IMR-90 (cell line): ENCODE results near the gene ARHGEF38. TPM values are rescaled to one million over a fixed set of nuclear protein-coding genes. Genes with fewer than 3 reads are reported as not detected.

Source experiments
- ATAC-seq: fragments of 200-7000 bp; cut with Tn5 transposase; 2 replicates; pipeline ENCODE4 v1.9.1; 2020; ENCODE audit warnings: low read depth, mild to moderate bottlenecking, moderate library complexity
- BruUV-seq: library from RNA; stranded (reverse); fragments of 400-500 nt; replicated peaks from 2 replicates; lab custom pipeline; 2021; lab: Mats Ljungman, UMichigan
- CTCF ChIA-PET: fragments of 300-600 bp; formaldehyde crosslinking; extraction: SDS; loops from one replicate; lab custom pipeline; 2021; ENCODE audit warnings: antibody characterized with exemption; lab: Yijun Ruan, JAX
- POLR2A ChIA-PET: fragments of 300-600 bp; sonication (Branson Sonifier 250); formaldehyde crosslinking; loops from one replicate; lab custom pipeline; 2022; ENCODE audit warnings: antibody characterized with exemption; ENCODE audit not compliant: unreplicated experiment; lab: Charles Lee
- DNase-seq: peaks from one replicate; pipeline ENCODE4 v3.0.0; 2013
- H2AFZ ChIP-seq: replicated peaks from 2 replicates; pipeline ENCODE3; 2013; ENCODE audit warnings: low read length, mild to moderate bottlenecking; ENCODE audit not compliant: poor library complexity
- H2AK5ac ChIP-seq: 2 replicates; pipeline ENCODE4 v1.6.1; 2013; ENCODE audit warnings: low read depth, low read length, inconsistent platforms
- H2AK9ac ChIP-seq: replicated peaks from 2 replicates; pipeline ENCODE3; 2013; ENCODE audit warnings: mild to moderate bottlenecking, low read depth, low read length, moderate library complexity; ENCODE audit not compliant: poor library complexity
- H2BK120ac ChIP-seq: 2 replicates; pipeline ENCODE4 v1.6.1; 2013; ENCODE audit warnings: low read depth, low read length, inconsistent platforms
- H2BK15ac ChIP-seq: 3 replicates; pipeline ENCODE4 v1.6.1; 2013; ENCODE audit warnings: low read depth, low read length, inconsistent platforms
- H2BK20ac ChIP-seq: 2 replicates; pipeline ENCODE4 v1.6.1; 2013; ENCODE audit warnings: low read depth, mild to moderate bottlenecking, inconsistent platforms, low read length, moderate library complexity
- H2BK5ac ChIP-seq: 2 replicates; pipeline ENCODE4 v1.6.1; 2013; ENCODE audit warnings: mild to moderate bottlenecking, low read depth, low read length, inconsistent platforms; ENCODE audit not compliant: poor library complexity, severe bottlenecking
- H3K14ac ChIP-seq: replicated peaks from 2 replicates; pipeline ENCODE4 v1.6.1; 2013; ENCODE audit warnings: low read depth, low read length, inconsistent platforms
- H3K18ac ChIP-seq: 2 replicates; pipeline ENCODE4 v1.6.1; 2013; ENCODE audit warnings: low read depth, low read length, control low read depth
- H3K23ac ChIP-seq: 2 replicates; pipeline ENCODE4 v1.6.1; 2013; ENCODE audit warnings: low read depth, low read length, inconsistent platforms
- H3K27ac ChIP-seq: 2 replicates; pipeline ENCODE4 v1.5.1; 2013; ENCODE audit warnings: mild to moderate bottlenecking, control low read depth, low read length; ENCODE audit not compliant: insufficient read depth
- H3K27me3 ChIP-seq: 2 replicates; pipeline ENCODE4 v1.6.1; 2013; ENCODE audit warnings: low read length; ENCODE audit not compliant: control insufficient read depth, insufficient read depth
- H3K36me3 ChIP-seq: 2 replicates; pipeline ENCODE4 v1.6.1; 2013; ENCODE audit warnings: low read length, mixed read lengths; ENCODE audit not compliant: control insufficient read depth, insufficient read depth
- H3K4ac ChIP-seq: 2 replicates; pipeline ENCODE4 v1.6.1; 2013; ENCODE audit warnings: low read depth, low read length, inconsistent platforms
- H3K4me1 ChIP-seq: 2 replicates; pipeline ENCODE4 v1.6.1; 2013; ENCODE audit warnings: low read length, mixed read lengths; ENCODE audit not compliant: control insufficient read depth, insufficient read depth
- H3K4me2 ChIP-seq: 2 replicates; pipeline ENCODE4 v1.6.1; 2013; ENCODE audit warnings: low read depth, mild to moderate bottlenecking, control low read depth, low read length, moderate library complexity
- H3K4me3 ChIP-seq: 2 replicates; pipeline ENCODE4 v1.5.1; 2013; ENCODE audit warnings: low read depth, mild to moderate bottlenecking, control low read depth, low read length, moderate library complexity; ENCODE audit not compliant: insufficient read depth
- H3K56ac ChIP-seq: 2 replicates; pipeline ENCODE4 v1.6.1; 2013; ENCODE audit warnings: low read length, inconsistent platforms; ENCODE audit not compliant: insufficient read depth; ENCODE audit errors: extremely low read depth
- H3K79me1 ChIP-seq, 2 experiments: 2 replicates each; pipeline ENCODE4 v1.6.1; 2013; ENCODE audit warnings: low read length in 2 of 2, inconsistent platforms in 1 of 2, low read depth in 1 of 2
- H3K9ac ChIP-seq: 2 replicates; pipeline ENCODE4 v1.6.1; 2013; ENCODE audit warnings: low read depth, low read length, control low read depth
- H3K9me1 ChIP-seq: 2 replicates; pipeline ENCODE4 v1.6.1; 2013; ENCODE audit warnings: low read length, inconsistent platforms; ENCODE audit not compliant: insufficient read depth
- H3K9me3 ChIP-seq: 2 replicates; pipeline ENCODE4 v1.6.1; 2013; ENCODE audit warnings: low read length; ENCODE audit not compliant: control insufficient read depth, insufficient read depth
- H4K20me1 ChIP-seq: 2 replicates; pipeline ENCODE4 v1.6.1; 2013; ENCODE audit warnings: low read length, inconsistent platforms; ENCODE audit not compliant: insufficient read depth
- H4K5ac ChIP-seq: 2 replicates; pipeline ENCODE4 v1.6.1; 2013; ENCODE audit warnings: mild to moderate bottlenecking, low read depth, low read length, control low read depth
- H4K8ac ChIP-seq, 2 experiments: 2 replicates each; pipeline ENCODE4 v1.6.1; 2013; ENCODE audit warnings: low read depth in 2 of 2, low read length in 2 of 2, control low read depth in 1 of 2, inconsistent platforms in 1 of 2
- H4K91ac ChIP-seq: 2 replicates; pipeline ENCODE4 v1.6.1; 2013; ENCODE audit warnings: low read depth, low read length, inconsistent platforms; ENCODE audit not compliant: insufficient read depth
- BHLHE40 ChIP-seq: fragments of 150-350 bp; IDR thresholded peaks from 2 replicates; pipeline ENCODE4 v1.6.1; 2016; ENCODE audit warnings: mild to moderate bottlenecking, low read depth, low read length
- CEBPB ChIP-seq: IDR thresholded peaks from 2 replicates; pipeline ENCODE4 v1.6.1; 2012; ENCODE audit warnings: low read depth, low read length, improper control_type of control experiment
- CHD1 ChIP-seq: IDR thresholded peaks from 2 replicates; pipeline ENCODE4 v1.6.1; 2012; ENCODE audit warnings: low read depth, low read length, improper control_type of control experiment
- CTCF ChIP-seq: conservative IDR thresholded peaks from 2 replicates; pipeline ENCODE4 v1.5.1; 2012; ENCODE audit warnings: mild to moderate bottlenecking, low read depth, low read length, improper control_type of control experiment
- FOS ChIP-seq: fragments of 150-350 bp; IDR thresholded peaks from 2 replicates; pipeline ENCODE4 v1.6.1; 2016; ENCODE audit warnings: low read depth, low read length
- MAZ ChIP-seq: IDR thresholded peaks from 2 replicates; pipeline ENCODE4 v1.6.1; 2012; ENCODE audit warnings: low read depth, mild to moderate bottlenecking, low read length, improper control_type of control experiment, moderate library complexity, borderline replicate concordance
- NFE2L2 ChIP-seq: fragments of 150-350 bp; IDR thresholded peaks from 2 replicates; pipeline ENCODE4 v1.6.1; 2016; ENCODE audit warnings: low read depth, mild to moderate bottlenecking, low read length
- POLR2A ChIP-seq: IDR thresholded peaks from 2 replicates; pipeline ENCODE4 v1.6.1; 2012; ENCODE audit warnings: mild to moderate bottlenecking, low read depth, low read length
- RAD21 ChIP-seq: IDR thresholded peaks from 2 replicates; pipeline ENCODE4 v1.6.1; 2012; ENCODE audit warnings: low read length, improper control_type of control experiment
- RCOR1 ChIP-seq: IDR thresholded peaks from 2 replicates; pipeline ENCODE4 v1.6.1; 2012; ENCODE audit warnings: mild to moderate bottlenecking, low read length, improper control_type of control experiment; ENCODE audit not compliant: insufficient replicate concordance
- RFX5 ChIP-seq: IDR thresholded peaks from 2 replicates; pipeline ENCODE4 v1.8.0; 2012; ENCODE audit warnings: low read depth, mild to moderate bottlenecking, low read length, moderate library complexity
- USF2 ChIP-seq: fragments of 150-350 bp; IDR thresholded peaks from 2 replicates; pipeline ENCODE4 v1.6.1; 2017; ENCODE audit warnings: mild to moderate bottlenecking, antibody characterized with exemption, low read length, low read depth
- WGBS, 2 experiments: methylation state at CpG; one replicate each; pipeline versions ENCODE4 v1.1.5 to v1.1.7; 2013; ENCODE audit warnings: missing lambda C conversion rate in 2 of 2; ENCODE audit not compliant: insufficient read length in 1 of 2; ENCODE audit errors: extremely low coverage in 2 of 2; 5-methylcytosine and 5-hydroxymethylcytosine counted together
- dilution Hi-C: fragments of 300-500 bp; cut with HindIII; formaldehyde crosslinking; loops from one replicate; pipeline ENCODE4 v1.14.3; 2018; ENCODE audit warnings: low sequenced_read_pairs; ENCODE audit not compliant: unreplicated experiment
- in situ Hi-C: fragments of 300-500 bp; cut with MboI; formaldehyde crosslinking; loops from 3 replicates; pipeline ENCODE4 v1.14.3; 2019; ENCODE audit warnings: low sequenced_read_pairs, inconsistent platforms, mixed read lengths
- intact Hi-C: fragments of 100-400 bp; cut with micrococcal nuclease; formaldehyde crosslinking; loops from 2 replicates; pipeline ENCODE4 v1.10.0; 2022
- polyA plus RNA-seq, 3 experiments: library from polyadenylated mRNA; depleted of rRNA; stranded (reverse); fragments of >200 nt; gene quantifications; 2 replicates each; pipeline ENCODE4 v1.2.3, GENCODE V29; 2012; ENCODE audit warnings: low replicate concordance in 1 of 3
- total RNA-seq: library from RNA; depleted of rRNA; stranded (reverse); fragments of >200 nt; gene quantifications from 2 replicates; pipeline ENCODE4 v1.2.3, GENCODE V29; 2012

Gene ARHGEF38
- total and polyA plus RNA-seq, 2 of the 4 experiments (the other 2 are of a cell fraction) = not detected

- H4K91ac ChIP-seq = no peak overlapping the region
- ATAC-seq (no peak), DNase-seq (no peak)
- no peak overlapping the region for H3K18ac ChIP-seq
- H3K4me3 ChIP-seq = no peak overlapping the region
- in situ Hi-C loops (no loop called here), intact Hi-C loops (no loop called here), dilution Hi-C loops (no loop called here)
- H3K23ac ChIP-seq = no peak overlapping the region
- no peak overlapping the region for H2AFZ ChIP-seq
- H3K27ac ChIP-seq = no peak overlapping the region
- no peak overlapping the region for H3K4ac ChIP-seq
- no peak overlapping the region for H2BK5ac ChIP-seq
- no peak overlapping the region for H3K56ac ChIP-seq
- no peaks in the 10 kb centered on the region for H3K36me3 ChIP-seq
- no TSS peak for BruUV-seq
- no CpG with 5 or more reads among the region's 1 CpG for WGBS, 2 experiments
- H3K4me1 ChIP-seq = no peaks in the 10 kb centered on the region
- H3K4me2 ChIP-seq = no peak overlapping the region
- H2AK9ac ChIP-seq = no peak overlapping the region
- ChIA-PET POLR2A (no interaction called here), CTCF (no interaction called here)
- H4K8ac ChIP-seq = no peak overlapping the region
- H2AK5ac ChIP-seq = no peak overlapping the region
- H2BK15ac ChIP-seq = no peak overlapping the region
- H2BK20ac ChIP-seq = no peak overlapping the region
- no peaks in the 10 kb centered on the region for H3K9me1 ChIP-seq
- no peaks in the 10 kb centered on the region for H3K79me1 ChIP-seq
- no peak overlapping the region for H4K5ac ChIP-seq
- no peak for TF ChIP-seq FOS
- TF ChIP-seq CHD1 = no peak
- no peak for TF ChIP-seq CTCF
- no peak for TF ChIP-seq RAD21
- no peak for TF ChIP-seq RCOR1
- TF ChIP-seq NFE2L2 = no peak
- no peak for TF ChIP-seq MAZ
- TF ChIP-seq USF2 = no peak
- TF ChIP-seq RFX5 = no peak
- TF ChIP-seq CEBPB = no peak
- TF ChIP-seq BHLHE40 = no peak
- TF ChIP-seq POLR2A = no peak
- no peak overlapping the region for H3K9ac ChIP-seq
- H4K20me1 ChIP-seq = no peaks in the 10 kb centered on the region
- no peak overlapping the region for H3K14ac ChIP-seq
- H3K27me3 ChIP-seq = no peaks in the 10 kb centered on the region
- no peak overlapping the region for H2BK120ac ChIP-seq
- H3K9me3 ChIP-seq = no peaks in the 10 kb centered on the region
These were observed 43.1 kb upstream of the ARHGEF38 start for GRCh38 chr4:105509291-105509690.
